CD8-positive, alpha-beta memory T cell (primary cell): ENCODE data around the gene RENBP. TPM values are rescaled to one million over a fixed set of nuclear protein-coding genes. Genes with fewer than 3 reads are reported as not detected.

Experiments used
- CTCF ChIA-PET: fragments of 350-600 bp; sonication (Branson Sonifier 250); formaldehyde crosslinking; loops from one replicate; lab custom pipeline; 2021; ENCODE audit warnings: antibody characterized with exemption; lab: Charles Lee
- POLR2A ChIA-PET: fragments of 350-600 bp; sonication (Branson Sonifier 250); formaldehyde crosslinking; loops from one replicate; lab custom pipeline; 2021; ENCODE audit warnings: antibody characterized with exemption; lab: Charles Lee
- DNase-seq, 5 donors: peaks; one replicate each; pipeline versions ENCODE4 v3.0.0 to v3.0.0-alpha.2; 2020 to 2022; ENCODE audit warnings: mixed read lengths in 1 of 5
- H3K27ac ChIP-seq: one replicate; pipeline ENCODE4 v1.7.0; 2013; ENCODE audit warnings: low read depth, mild to moderate bottlenecking, low read length, moderate library complexity
- H3K27me3 ChIP-seq: 2 replicates; pipeline ENCODE4 v1.7.0; 2013; ENCODE audit warnings: low read length, mild to moderate bottlenecking; ENCODE audit not compliant: insufficient read depth, poor library complexity, severe bottlenecking
- H3K36me3 ChIP-seq: 2 replicates; pipeline ENCODE4 v1.7.0; 2013; ENCODE audit warnings: mild to moderate bottlenecking, low read length, moderate library complexity; ENCODE audit not compliant: insufficient read depth
- H3K4me1 ChIP-seq: 2 replicates; pipeline ENCODE4 v1.7.0; 2013; ENCODE audit warnings: mild to moderate bottlenecking, low read length, moderate library complexity; ENCODE audit not compliant: insufficient read depth
- H3K4me3 ChIP-seq: 2 replicates; pipeline ENCODE4 v1.7.0; 2013; ENCODE audit warnings: mild to moderate bottlenecking, low read length
- H3K9me3 ChIP-seq: 2 replicates; pipeline ENCODE4 v1.7.0; 2013; ENCODE audit warnings: mild to moderate bottlenecking, low read length
- H3K27ac Mint-ChIP-seq, 8 donors: one replicate each; pipeline ENCODE4 v1.8.0; 2020 to 2021; ENCODE audit warnings: mixed read lengths in 8 of 8, mild to moderate bottlenecking in 6 of 8, inconsistent platforms in 3 of 8, moderate library complexity in 3 of 8
- H3K27me3 Mint-ChIP-seq, 2 donors: one replicate each; pipeline ENCODE4 v1.8.0; 2020 to 2021; ENCODE audit warnings: mixed read lengths in 2 of 2, mild to moderate bottlenecking in 1 of 2, moderate library complexity in 1 of 2
- H3K36me3 Mint-ChIP-seq, 3 donors: one replicate each; pipeline ENCODE4 v1.8.0; 2020 to 2021; ENCODE audit warnings: mixed read lengths in 3 of 3, inconsistent platforms in 1 of 3, mild to moderate bottlenecking in 1 of 3
- H3K4me1 Mint-ChIP-seq, 3 donors: one replicate each; pipeline ENCODE4 v1.8.0; 2020 to 2021; ENCODE audit warnings: mixed read lengths in 3 of 3, inconsistent platforms in 1 of 3, mild to moderate bottlenecking in 1 of 3
- H3K4me3 Mint-ChIP-seq, 7 donors: one replicate each; pipeline ENCODE4 v1.8.0; 2020 to 2021; ENCODE audit warnings: mixed read lengths in 7 of 7, mild to moderate bottlenecking in 6 of 7, moderate library complexity in 4 of 7, inconsistent platforms in 2 of 7
- H3K9me3 Mint-ChIP-seq, 5 donors: one replicate each; pipeline ENCODE4 v1.8.0; 2020 to 2022; ENCODE audit warnings: mixed read lengths in 5 of 5, mild to moderate bottlenecking in 3 of 5, moderate library complexity in 2 of 5, inconsistent platforms in 1 of 5
- polyA plus RNA-seq: library from polyadenylated mRNA; unstranded; fragments of 300-500 nt; fragmentation: Illumina TruSeq; gene quantifications from one replicate; pipeline ENCODE4 v1.2.3, GENCODE V29; 2021
- total RNA-seq, 2 experiments: library from RNA; stranded (reverse); gene quantifications; one replicate each; pipeline ENCODE4 v1.2.3, GENCODE V29; 2021

The RENBP gene
- total and polyA plus RNA-seq, 3 experiments from 2014 or later = 3.5 to 4.6 TPM; not detected in 1

DNA sequence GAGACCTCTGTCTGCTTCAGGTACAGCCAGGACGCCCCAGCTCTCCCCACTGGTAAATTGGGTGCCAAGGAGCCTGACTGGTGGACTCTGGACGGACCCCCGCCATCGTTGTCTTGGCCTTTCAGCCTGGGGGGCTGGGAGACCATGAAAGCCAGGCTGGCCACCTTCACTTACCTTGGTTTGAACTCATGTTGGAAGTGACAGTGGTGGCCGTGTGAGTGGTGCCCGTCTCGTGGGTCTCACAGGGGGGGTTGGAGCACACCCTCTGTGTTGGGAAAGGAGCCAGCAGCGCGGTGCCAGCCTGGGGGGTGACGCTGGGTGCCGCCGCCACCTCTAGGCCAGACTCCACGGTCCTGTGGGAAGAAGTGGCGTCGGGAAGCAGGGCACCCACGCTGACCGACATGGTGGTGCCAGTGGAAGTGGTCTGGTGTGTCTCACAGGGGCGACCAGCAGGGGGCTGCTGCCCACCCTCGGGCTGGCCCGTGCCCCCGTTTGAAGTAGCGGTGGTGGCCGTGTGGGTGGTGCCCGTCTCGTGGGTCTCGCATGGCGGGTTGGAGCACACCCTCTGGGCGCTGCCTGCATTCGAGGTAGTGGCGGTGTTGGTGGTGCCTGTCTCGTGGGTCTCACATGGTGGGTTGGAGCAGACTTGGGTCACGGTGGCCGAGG, 9.6 kb upstream of the RENBP start:
- no peaks in the 10 kb centered on the region for H3K27me3 ChIP-seq
- H3K27ac ChIP-seq = no peak overlapping the region
- H3K36me3 ChIP-seq = peaks cover 21% of the 10 kb centered on the region
- Mint-ChIP-seq H3K27ac (peak overlapping the region in 2 of 8 donors; percentile 23 to 63), H3K27me3 (no peaks in the 10 kb centered on the region), H3K36me3 (peaks cover 0 to 75% (median 15%) of the 10 kb centered on the region in 3 donors), H3K4me1 (peaks cover 0 to 8% (median 7%) of the 10 kb centered on the region in 3 donors), H3K9me3 (no peaks in the 10 kb centered on the region), H3K4me3 (no peak overlapping the region)
- H3K4me3 ChIP-seq = no peak overlapping the region
- H3K4me1 ChIP-seq = peaks cover 7% of the 10 kb centered on the region
- POLR2A ChIA-PET = no interaction called here
- no peak for DNase-seq
- no peaks in the 10 kb centered on the region for H3K9me3 ChIP-seq
- CTCF ChIA-PET = interaction anchor here (0.6 to 10.4 kb wide), 4 partner anchors 10 to 537 kb away, joined by 3 to 230 read pairs (median 3); partner anchors contain the start of genes ARHGAP4 and SLC10A3

DNA sequence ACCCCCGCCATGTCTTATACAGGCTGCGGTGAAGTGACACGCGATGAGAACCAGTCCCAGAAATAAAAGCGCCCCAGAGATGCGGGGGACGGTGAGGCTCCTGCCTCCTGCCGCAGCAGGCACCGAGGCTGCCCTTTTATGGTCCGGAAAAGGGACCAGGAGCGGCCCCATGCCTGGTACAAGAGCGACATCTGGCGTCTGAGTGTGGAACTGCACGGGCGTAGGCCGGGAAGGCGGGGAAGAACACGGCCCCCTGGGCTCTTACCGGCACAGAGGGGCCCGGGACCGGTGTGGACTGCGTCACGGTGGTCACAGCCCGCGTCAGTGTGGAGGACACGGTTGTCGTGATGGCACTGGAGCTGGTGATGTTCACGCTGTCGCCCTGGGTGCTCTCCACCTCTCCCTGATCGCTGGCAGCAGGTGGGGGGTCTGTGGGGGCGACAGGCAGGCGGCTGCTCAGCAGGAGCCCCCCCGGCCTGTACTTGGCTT, 8.9 kb upstream of the RENBP start:
- peaks cover 2 to 14% (median 8%) of the 10 kb centered on the region in 3 donors for H3K4me1 Mint-ChIP-seq
- peak overlapping the region in 1 of 7 donors; percentile 13 for H3K4me3 Mint-ChIP-seq
- Histone ChIP-seq H3K36me3 (peaks cover 21% of the 10 kb centered on the region), H3K4me1 (peaks cover 7% of the 10 kb centered on the region), H3K27ac (no peak overlapping the region), H3K27me3 (no peaks in the 10 kb centered on the region), H3K4me3 (no peak overlapping the region), H3K9me3 (no peaks in the 10 kb centered on the region)
- no peaks in the 10 kb centered on the region for H3K27me3 Mint-ChIP-seq
- ChIA-PET POLR2A (no interaction called here), CTCF (interaction anchor here (0.6 to 10.4 kb wide), 5 partner anchors 11 to 537 kb away, joined by 3 to 230 read pairs (median 3); partner anchors contain the start of genes ARHGAP4, PLXNB3 and SLC10A3)
- peaks cover 0 to 70% (median 13%) of the 10 kb centered on the region in 3 donors for H3K36me3 Mint-ChIP-seq
- peak overlapping the region in 6 of 8 donors; percentile 29 to 78 (median 54) for H3K27ac Mint-ChIP-seq
- DNase-seq = peak; percentile 65 to 84 (median 75)
- H3K9me3 Mint-ChIP-seq = no peaks in the 10 kb centered on the region

DNA sequence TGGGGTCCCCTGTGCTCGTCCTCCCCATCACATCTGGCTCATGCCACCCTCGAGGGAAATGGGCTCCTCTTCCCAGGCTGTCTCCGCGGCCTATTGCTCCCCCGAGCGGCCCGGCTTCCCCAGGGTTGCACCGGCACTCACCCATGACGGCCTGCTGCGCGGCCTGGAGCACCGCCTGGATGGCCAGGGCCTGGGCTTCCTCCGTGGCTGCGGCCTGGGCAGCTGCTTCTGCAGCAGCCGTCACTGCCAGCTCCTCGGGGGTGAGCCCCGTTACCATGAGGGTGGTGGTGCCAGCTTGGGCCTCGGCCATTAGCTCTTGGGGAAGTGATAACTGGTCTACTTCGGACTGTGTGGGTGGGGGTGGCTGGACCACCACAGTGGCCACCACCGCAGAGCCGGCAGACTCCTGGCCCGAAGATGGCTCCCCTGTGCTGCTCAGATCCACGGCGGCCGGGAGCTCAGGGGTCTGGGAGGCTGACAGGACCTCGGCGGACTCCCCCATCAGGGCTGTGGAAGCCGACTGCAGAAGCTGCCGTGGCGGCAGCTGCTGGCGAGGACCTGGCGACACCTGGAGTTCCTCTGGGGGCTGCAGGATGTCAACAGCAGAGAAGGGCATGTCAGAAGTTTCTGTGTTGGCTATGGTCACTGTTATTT, 8.1 kb upstream of the RENBP start:
- Mint-ChIP-seq H3K27ac (peak overlapping the region in 2 of 8 donors; percentile 43 to 76), H3K4me1 (peaks cover 6 to 16% (median 13%) of the 10 kb centered on the region in 3 donors), H3K27me3 (no peaks in the 10 kb centered on the region), H3K9me3 (no peaks in the 10 kb centered on the region), H3K36me3 (peaks cover 0 to 63% (median 13%) of the 10 kb centered on the region in 3 donors), H3K4me3 (no peak overlapping the region)
- CTCF ChIA-PET = interaction anchor here (0.9 to 10.4 kb wide), 2 partner anchors 27 to 188 kb away, joined by 3 to 230 read pairs; partner anchors contain the start of genes ARHGAP4 and PLXNB3
- POLR2A ChIA-PET = no interaction called here
- no peaks in the 10 kb centered on the region for H3K27me3 ChIP-seq
- DNase-seq = no peak
- peaks cover 9% of the 10 kb centered on the region for H3K4me1 ChIP-seq
- no peak overlapping the region for H3K4me3 ChIP-seq
- H3K27ac ChIP-seq = no peak overlapping the region
- peaks cover 21% of the 10 kb centered on the region for H3K36me3 ChIP-seq
- H3K9me3 ChIP-seq = no peaks in the 10 kb centered on the region

DNA sequence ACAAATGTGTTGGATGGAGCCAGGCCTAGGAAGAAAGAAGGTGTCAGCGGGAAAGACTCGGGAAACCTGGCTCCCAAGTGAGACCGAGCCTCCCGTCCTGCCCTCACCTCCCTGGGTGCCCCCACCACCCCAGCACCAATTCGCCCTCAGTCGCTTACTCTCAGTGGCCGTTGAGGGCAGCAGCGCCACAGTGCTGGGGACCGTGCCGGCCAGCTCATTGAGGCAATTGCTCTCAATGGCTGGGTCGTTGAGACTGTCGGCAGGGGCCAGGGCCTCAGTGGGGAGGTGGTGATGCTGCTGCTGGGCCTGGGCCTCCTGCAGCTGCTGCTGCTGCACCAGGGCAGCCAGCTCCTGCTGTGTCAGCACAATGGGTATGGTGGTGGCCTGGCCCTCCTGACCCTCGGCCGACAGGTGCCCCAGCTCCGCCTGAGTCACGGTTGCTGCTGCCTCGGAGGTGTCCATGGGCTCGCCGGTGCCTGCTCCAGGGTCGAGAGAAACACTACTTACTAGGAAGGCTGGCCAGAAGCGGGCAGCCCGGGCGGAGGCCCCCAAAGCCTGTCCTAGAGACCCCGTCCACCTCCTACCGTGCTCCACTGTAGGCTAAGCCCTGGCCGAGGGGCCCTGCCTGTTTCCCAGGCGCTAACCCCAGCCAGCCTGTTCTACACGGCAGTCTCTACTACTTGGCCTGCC, 7.4 kb upstream of the RENBP start:
- DNase-seq = no peak
- Histone ChIP-seq H3K4me3 (no peak overlapping the region), H3K4me1 (peaks cover 10% of the 10 kb centered on the region), H3K27ac (no peak overlapping the region), H3K27me3 (no peaks in the 10 kb centered on the region), H3K9me3 (no peaks in the 10 kb centered on the region), H3K36me3 (peaks cover 21% of the 10 kb centered on the region)
- Mint-ChIP-seq H3K4me1 (peaks cover 9 to 19% (median 16%) of the 10 kb centered on the region in 3 donors), H3K36me3 (peaks cover 0 to 58% (median 15%) of the 10 kb centered on the region in 3 donors), H3K9me3 (no peaks in the 10 kb centered on the region), H3K27me3 (no peaks in the 10 kb centered on the region), H3K4me3 (no peak overlapping the region), H3K27ac (peak overlapping the region in 1 of 8 donors; percentile 65)
- ChIA-PET CTCF (interaction anchor here (1.5 to 10.4 kb wide), 3 partner anchors 16 to 188 kb away, joined by 8 to 230 read pairs (median 54); partner anchors contain the start of genes ARHGAP4, HCFC1 and PLXNB3), POLR2A (interaction anchor here (1.4 kb wide), 1 partner anchor 15 kb away, joined by 5 read pairs; no protein-coding TSS in a partner anchor)

DNA sequence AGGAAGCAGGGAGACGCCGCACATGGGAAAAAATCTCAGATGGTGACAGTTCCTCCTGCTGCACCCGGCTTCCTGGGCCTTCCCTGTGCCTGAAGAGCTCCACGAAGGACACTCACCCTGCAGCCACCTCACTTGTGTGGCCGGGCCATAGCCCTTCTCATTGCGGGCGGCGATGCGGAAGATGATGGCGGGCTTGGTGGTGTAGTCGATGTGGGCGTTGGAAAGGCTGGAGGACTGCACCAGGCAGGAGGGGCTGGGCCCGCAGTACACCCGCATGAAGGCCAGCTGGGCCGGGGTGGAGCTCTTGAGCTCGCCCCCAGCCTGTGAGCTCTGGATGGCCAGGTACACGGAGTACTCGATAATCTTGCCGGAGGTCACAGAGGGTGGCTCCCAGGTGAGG, 5.7 kb upstream of the RENBP start:
- H3K4me1 ChIP-seq = peaks cover 10% of the 10 kb centered on the region
- CTCF ChIA-PET = interaction anchor here (1.5 to 10.4 kb wide), 3 partner anchors 18 to 186 kb away, joined by 8 to 230 read pairs (median 54); partner anchors contain the start of genes ARHGAP4, HCFC1 and PLXNB3
- peak overlapping the region in 3 of 8 donors; percentile 8 to 57 (median 40) for H3K27ac Mint-ChIP-seq
- no peaks in the 10 kb centered on the region for H3K9me3 ChIP-seq
- H3K4me3 Mint-ChIP-seq = no peak overlapping the region
- peaks cover 9 to 19% (median 16%) of the 10 kb centered on the region in 3 donors for H3K4me1 Mint-ChIP-seq
- H3K4me3 ChIP-seq = no peak overlapping the region
- H3K36me3 Mint-ChIP-seq = peaks cover 0 to 43% (median 11%) of the 10 kb centered on the region in 3 donors
- no peak overlapping the region for H3K27ac ChIP-seq
- peaks cover 17% of the 10 kb centered on the region for H3K36me3 ChIP-seq
- no peak for DNase-seq
- H3K27me3 ChIP-seq = no peaks in the 10 kb centered on the region
- peaks cover 0 to 2% of the 10 kb centered on the region in 2 donors for H3K27me3 Mint-ChIP-seq
- H3K9me3 Mint-ChIP-seq = no peaks in the 10 kb centered on the region
- POLR2A ChIA-PET = interaction anchor here (1.1 to 1.7 kb wide), 5 partner anchors 16 to 224 kb away, joined by 3 to 4 read pairs (median 3); partner anchors contain the start of gene ARHGAP4

DNA sequence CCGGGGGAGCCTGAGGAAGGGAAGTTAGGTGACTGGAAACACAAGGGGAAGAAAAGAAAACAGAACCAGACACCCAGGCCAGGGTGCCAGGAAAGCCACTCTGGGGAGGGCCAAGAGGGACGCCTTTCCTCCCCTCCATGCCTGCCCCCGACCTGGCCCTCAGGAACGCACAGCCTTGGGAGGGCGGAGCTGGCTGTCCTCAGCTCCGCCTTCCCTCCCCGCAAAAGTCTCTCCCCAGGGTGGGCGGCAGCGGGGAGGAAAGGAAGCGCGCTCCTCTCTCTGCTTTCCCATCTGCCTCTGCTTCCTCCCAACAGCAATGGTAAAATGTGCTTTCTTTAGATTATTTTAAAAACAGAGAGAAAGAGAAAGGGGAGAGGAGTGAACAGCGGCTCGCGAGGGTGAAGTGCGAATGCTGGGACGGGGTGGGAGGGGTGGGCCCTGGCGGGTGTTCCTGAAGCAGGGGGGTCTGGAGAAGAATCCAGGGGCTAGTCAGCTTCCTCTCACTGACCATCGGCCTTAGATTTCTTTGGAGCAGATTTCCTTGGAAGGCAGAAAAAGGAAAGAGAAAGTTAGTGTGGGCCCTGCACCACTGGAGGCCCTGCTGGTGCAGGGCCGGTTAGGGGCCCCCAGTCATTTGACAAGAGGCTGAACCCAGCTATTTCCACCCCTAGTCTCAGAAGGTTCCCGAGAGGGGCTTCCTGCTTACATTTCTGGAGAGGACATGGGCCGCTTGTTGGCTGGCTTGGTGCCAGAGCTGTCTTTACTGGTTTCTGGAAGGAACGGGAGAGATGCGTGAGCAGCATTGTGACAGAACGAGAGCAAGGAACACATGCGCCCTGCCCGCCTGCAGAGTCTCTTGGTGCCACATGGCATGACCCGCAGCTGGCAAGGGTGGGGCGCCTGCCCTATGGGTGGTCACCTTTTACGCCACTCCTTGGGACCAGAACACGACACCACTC, 4.7 kb upstream of the RENBP start:
- H3K4me1 ChIP-seq = peaks cover 10% of the 10 kb centered on the region
- H3K9me3 ChIP-seq = no peaks in the 10 kb centered on the region
- ChIA-PET POLR2A (interaction anchor here (1.0 to 1.7 kb wide), 5 partner anchors 15 to 223 kb away, joined by 3 to 4 read pairs (median 4); partner anchors contain the start of gene ARHGAP4), CTCF (interaction anchor here (0.9 to 10.4 kb wide), 7 partner anchors 9 to 195 kb away, joined by 3 to 230 read pairs (median 7); partner anchors contain the start of genes ARHGAP4, HCFC1, IDH3G and SSR4)
- peak overlapping the region in 5 of 8 donors; percentile 15 to 69 (median 38) for H3K27ac Mint-ChIP-seq
- peaks cover 0 to 36% (median 8%) of the 10 kb centered on the region in 3 donors for H3K36me3 Mint-ChIP-seq
- H3K36me3 ChIP-seq = peaks cover 17% of the 10 kb centered on the region
- H3K27ac ChIP-seq = no peak overlapping the region
- peaks cover 9 to 20% (median 16%) of the 10 kb centered on the region in 3 donors for H3K4me1 Mint-ChIP-seq
- peaks cover 0 to 2% of the 10 kb centered on the region in 2 donors for H3K27me3 Mint-ChIP-seq
- no peak overlapping the region for H3K4me3 ChIP-seq
- H3K27me3 ChIP-seq = no peaks in the 10 kb centered on the region
- no peak for DNase-seq
- no peaks in the 10 kb centered on the region for H3K9me3 Mint-ChIP-seq
- H3K4me3 Mint-ChIP-seq = no peak overlapping the region
